HG03565 (cell line): ENCODE results near the gene ACSF2.
"Not testable (repeated sequence)": the region's sequence is repeated elsewhere in the genome, so short reads cannot be mapped to it uniquely, and the experiment has no call there.

Experiments
- ATAC-seq: cut with Tn5 transposase; IDR thresholded peaks from one replicate; pipeline ENCODE4 v1.9.1; 2021; ENCODE audit warnings: mild to moderate bottlenecking, moderate library complexity; ENCODE audit not compliant: unreplicated experiment

ACSF2 gene

GRCh38 chr17:50462446-50462845 is 36.4 kb downstream of the ACSF2 start:
- ATAC-seq: no peak

- ATAC-seq: no peak
Observed at GRCh38 chr17:50464121-50464520, 38.1 kb downstream of the ACSF2 start.

GRCh38 chr17:50464736-50465135 is 38.7 kb downstream of the ACSF2 start:
- ATAC-seq: no peak

- ATAC-seq: no peak
Observed at GRCh38 chr17:50465171-50465570, 39.2 kb downstream of the ACSF2 start.

- no peak for ATAC-seq
Observed at GRCh38 chr17:50465635-50466034, 39.6 kb downstream of the ACSF2 start.

- ATAC-seq: no peak
Observed at GRCh38 chr17:50466371-50467113, 40.5 kb downstream of the ACSF2 start.

GRCh38 chr17:50467114-50467854 is 41.3 kb downstream of the ACSF2 start:
- ATAC-seq: no peak

- no peak for ATAC-seq
Observed at GRCh38 chr17:50467855-50468303, 41.9 kb downstream of the ACSF2 start.

- no peak for ATAC-seq
Observed at GRCh38 chr17:50468304-50469207, 42.5 kb downstream of the ACSF2 start, which contains the start of gene CHAD. TSS of gene CHAD (minus strand) at chr17:50468880. CDS start at chr17:50468813, 67 bp downstream.

GRCh38 chr17:50469208-50469605 is 43.2 kb downstream of the ACSF2 start:
- no peak for ATAC-seq

- ATAC-seq: no peak
Observed at GRCh38 chr17:50469671-50470305, 43.8 kb downstream of the ACSF2 start.

- ATAC-seq: no peak
Observed at GRCh38 chr17:50470426-50470825, 44.4 kb downstream of the ACSF2 start.

- no peak for ATAC-seq
Observed at GRCh38 chr17:50471009-50471905, 45.2 kb downstream of the ACSF2 start.

GRCh38 chr17:50472286-50472685 is 46.3 kb downstream of the ACSF2 start:
- no peak for ATAC-seq

- not testable (repeated sequence) for ATAC-seq
Observed at GRCh38 chr17:50472761-50473161, 46.7 kb downstream of the ACSF2 start.

- no peak for ATAC-seq
Observed at GRCh38 chr17:50473901-50474300, 47.9 kb downstream of the ACSF2 start.

GRCh38 chr17:50474523-50474922 is 48.5 kb downstream of the ACSF2 start:
- no peak for ATAC-seq

- no peak for ATAC-seq
Observed at GRCh38 chr17:50475362-50475761, 49.3 kb downstream of the ACSF2 start.

- not testable (repeated sequence) for ATAC-seq
Observed at GRCh38 chr17:50475775-50476544, 49.9 kb downstream of the ACSF2 start.
